Measurements from ENCODE around the gene TSC22D1. TPM values are rescaled to one million over a fixed set of nuclear protein-coding genes. Genes with fewer than 3 reads are reported as not detected.
"Not testable (repeated sequence)": the region's sequence is repeated elsewhere in the genome, so short reads cannot be mapped to it uniquely, and the experiment has no call there.

TSC22D1 gene
- polyA plus RNA-seq, 4 donors = 51.6 to 179 (median 86.9) TPM

GRCh38 chr13:44465318-44465717 is 110.8 kb downstream of the TSC22D1 start:
- peaks cover 0 to 2% (median 1%) of the 10 kb centered on the region in 3 donors for H3K4me1 ChIP-seq (ENCODE audit: control insufficient read depth in 3 of 3, insufficient read depth in 2 of 3, low read depth in 1 of 3, low read length in 2 of 3)
- FAIRE-seq = no peak
- H3K27me3 ChIP-seq (ENCODE audit: control insufficient read depth in 3 of 3, insufficient read depth in 3 of 3, low read length in 3 of 3) = no peaks in the 10 kb centered on the region
- peaks cover 0 to 4% (median 0%) of the 10 kb centered on the region in 3 donors for H3K36me3 ChIP-seq (ENCODE audit: control insufficient read depth in 3 of 3, insufficient read depth in 2 of 3, low read depth in 1 of 3, low read length in 3 of 3)
- H3K9me3 ChIP-seq (ENCODE audit: control insufficient read depth in 2 of 2, insufficient read depth in 1 of 2, low read depth in 1 of 2, low read length in 1 of 2) = no peaks in the 10 kb centered on the region
- 54 to 70% (median 63%) methylated on average over 4 of the region's 4 CpGs for WGBS, 3 donors
- no peak overlapping the region for H3K4me3 ChIP-seq (ENCODE audit: low read depth in 1 of 3, low read length in 3 of 3)
- no peak for DNase-seq
- H3K27ac ChIP-seq (ENCODE audit: low read depth in 1 of 3, low read length in 2 of 3) = no peak overlapping the region

GRCh38 chr13:44464471-44464870 is 111.7 kb downstream of the TSC22D1 start:
- Histone ChIP-seq H3K36me3 (ENCODE audit: control insufficient read depth in 3 of 3, insufficient read depth in 2 of 3, low read depth in 1 of 3, low read length in 3 of 3) (peaks cover 0 to 8% (median 0%) of the 10 kb centered on the region in 3 donors), H3K9me3 (ENCODE audit: control insufficient read depth in 2 of 2, insufficient read depth in 1 of 2, low read depth in 1 of 2, low read length in 1 of 2) (peaks cover 0 to 4% of the 10 kb centered on the region in 2 donors), H3K27me3 (ENCODE audit: control insufficient read depth in 3 of 3, insufficient read depth in 3 of 3, low read length in 3 of 3) (no peaks in the 10 kb centered on the region), H3K4me1 (ENCODE audit: control insufficient read depth in 3 of 3, insufficient read depth in 2 of 3, low read depth in 1 of 3, low read length in 2 of 3) (peaks cover 0 to 1% (median 0%) of the 10 kb centered on the region in 3 donors), H3K4me3 (ENCODE audit: low read depth in 1 of 3, low read length in 3 of 3) (no peak overlapping the region), H3K27ac (ENCODE audit: low read depth in 1 of 3, low read length in 2 of 3) (no peak overlapping the region)
- 24 to 65% (median 54%) methylated on average over 1 of the region's 1 CpG for WGBS, 3 donors
- no peak for DNase-seq
- FAIRE-seq = no peak

- WGBS, 3 donors = 85 to 100% (median 89%) methylated on average over 1 of the region's 1 CpG
- H3K4me3 ChIP-seq (ENCODE audit: low read depth in 1 of 3, low read length in 3 of 3) = no peak overlapping the region
- H3K9me3 ChIP-seq (ENCODE audit: control insufficient read depth in 2 of 2, insufficient read depth in 1 of 2, low read depth in 1 of 2, low read length in 1 of 2) = peaks cover 0 to 11% of the 10 kb centered on the region in 2 donors
- no peak for FAIRE-seq
- no peak for DNase-seq
- peaks cover 0 to 1% (median 0%) of the 10 kb centered on the region in 3 donors for H3K4me1 ChIP-seq (ENCODE audit: control insufficient read depth in 3 of 3, insufficient read depth in 2 of 3, low read depth in 1 of 3, low read length in 2 of 3)
- H3K27ac ChIP-seq (ENCODE audit: low read depth in 1 of 3, low read length in 2 of 3) = no peak overlapping the region
- H3K27me3 ChIP-seq (ENCODE audit: control insufficient read depth in 3 of 3, insufficient read depth in 3 of 3, low read length in 3 of 3) = no peaks in the 10 kb centered on the region
- peaks cover 0 to 15% (median 0%) of the 10 kb centered on the region in 3 donors for H3K36me3 ChIP-seq (ENCODE audit: control insufficient read depth in 3 of 3, insufficient read depth in 2 of 3, low read depth in 1 of 3, low read length in 3 of 3)
These were observed 112.4 kb downstream of the TSC22D1 start for GRCh38 chr13:44463759-44464158.

- Histone ChIP-seq H3K4me1 (ENCODE audit: control insufficient read depth in 3 of 3, insufficient read depth in 2 of 3, low read depth in 1 of 3, low read length in 2 of 3) (peaks cover 0 to 20% (median 1%) of the 10 kb centered on the region in 3 donors), H3K9me3 (ENCODE audit: control insufficient read depth in 2 of 2, insufficient read depth in 1 of 2, low read depth in 1 of 2, low read length in 1 of 2) (peaks cover 0 to 14% of the 10 kb centered on the region in 2 donors), H3K36me3 (ENCODE audit: control insufficient read depth in 3 of 3, insufficient read depth in 2 of 3, low read depth in 1 of 3, low read length in 3 of 3) (peaks cover 0 to 21% (median 0%) of the 10 kb centered on the region in 3 donors), H3K27me3 (ENCODE audit: control insufficient read depth in 3 of 3, insufficient read depth in 3 of 3, low read length in 3 of 3) (no peaks in the 10 kb centered on the region), H3K27ac (ENCODE audit: low read depth in 1 of 3, low read length in 2 of 3) (no peak overlapping the region), H3K4me3 (ENCODE audit: low read depth in 1 of 3, low read length in 3 of 3) (no peak overlapping the region)
- DNase-seq = no peak
- WGBS, 3 donors = 95 to 97% (median 96%) methylated on average over 7 to 9 of the region's 9 CpGs
- FAIRE-seq = no peak
These were observed 116.5 kb downstream of the TSC22D1 start for GRCh38 chr13:44459674-44460073.

- WGBS, 3 donors = 94 to 97% (median 96%) methylated on average over 17 of the region's 17 CpGs
- peaks cover 0 to 20% (median 1%) of the 10 kb centered on the region in 3 donors for H3K4me1 ChIP-seq (ENCODE audit: control insufficient read depth in 3 of 3, insufficient read depth in 2 of 3, low read depth in 1 of 3, low read length in 2 of 3)
- H3K36me3 ChIP-seq (ENCODE audit: control insufficient read depth in 3 of 3, insufficient read depth in 2 of 3, low read depth in 1 of 3, low read length in 3 of 3) = peaks cover 0 to 18% (median 0%) of the 10 kb centered on the region in 3 donors
- H3K4me3 ChIP-seq (ENCODE audit: low read depth in 1 of 3, low read length in 3 of 3) = no peak overlapping the region
- H3K9me3 ChIP-seq (ENCODE audit: control insufficient read depth in 2 of 2, insufficient read depth in 1 of 2, low read depth in 1 of 2, low read length in 1 of 2) = peaks cover 0 to 14% of the 10 kb centered on the region in 2 donors
- H3K27me3 ChIP-seq (ENCODE audit: control insufficient read depth in 3 of 3, insufficient read depth in 3 of 3, low read length in 3 of 3) = no peaks in the 10 kb centered on the region
- no peak overlapping the region for H3K27ac ChIP-seq (ENCODE audit: low read depth in 1 of 3, low read length in 2 of 3)
- DNase-seq = no peak
- no peak for FAIRE-seq
These were observed 117.7 kb downstream of the TSC22D1 start for GRCh38 chr13:44458313-44458975.

GRCh38 chr13:44456212-44456611 is 119.9 kb downstream of the TSC22D1 start:
- not testable (repeated sequence) for H3K4me3 ChIP-seq (ENCODE audit: low read depth in 1 of 3, low read length in 3 of 3); H3K27me3 ChIP-seq (ENCODE audit: control insufficient read depth in 3 of 3, insufficient read depth in 3 of 3, low read length in 3 of 3); DNase-seq; FAIRE-seq
- H3K9me3 ChIP-seq (ENCODE audit: control insufficient read depth in 2 of 2, insufficient read depth in 1 of 2, low read depth in 1 of 2, low read length in 1 of 2) = peaks cover 0 to 14% of the 10 kb centered on the region in 2 donors
- H3K4me1 ChIP-seq (ENCODE audit: control insufficient read depth in 3 of 3, insufficient read depth in 2 of 3, low read depth in 1 of 3, low read length in 2 of 3) = peaks cover 0 to 22% (median 1%) of the 10 kb centered on the region in 3 donors
- 91 to 95% (median 93%) methylated on average over 11 of the region's 11 CpGs for WGBS, 3 donors
- H3K36me3 ChIP-seq (ENCODE audit: control insufficient read depth in 3 of 3, insufficient read depth in 2 of 3, low read depth in 1 of 3, low read length in 3 of 3) = peaks cover 0 to 27% (median 0%) of the 10 kb centered on the region in 3 donors
- peak overlapping the region in 1 of 3 donors; percentile 80 for H3K27ac ChIP-seq (ENCODE audit: low read depth in 1 of 3, low read length in 2 of 3)

- WGBS, 3 donors = 22 to 73% (median 41%) methylated on average over 8 of the region's 8 CpGs
- Histone ChIP-seq H3K27me3 (ENCODE audit: control insufficient read depth in 3 of 3, insufficient read depth in 3 of 3, low read length in 3 of 3) (no peaks in the 10 kb centered on the region), H3K4me1 (ENCODE audit: control insufficient read depth in 3 of 3, insufficient read depth in 2 of 3, low read depth in 1 of 3, low read length in 2 of 3) (peaks cover 0 to 27% (median 1%) of the 10 kb centered on the region in 3 donors), H3K9me3 (ENCODE audit: control insufficient read depth in 2 of 2, insufficient read depth in 1 of 2, low read depth in 1 of 2, low read length in 1 of 2) (peaks cover 0 to 14% of the 10 kb centered on the region in 2 donors), H3K27ac (ENCODE audit: low read depth in 1 of 3, low read length in 2 of 3) (peak overlapping the region in 1 of 3 donors; percentile 80), H3K4me3 (ENCODE audit: low read depth in 1 of 3, low read length in 3 of 3) (no peak overlapping the region), H3K36me3 (ENCODE audit: control insufficient read depth in 3 of 3, insufficient read depth in 2 of 3, low read depth in 1 of 3, low read length in 3 of 3) (peaks cover 0 to 31% (median 0%) of the 10 kb centered on the region in 3 donors)
- no peak for FAIRE-seq
- peak; percentile 67 for DNase-seq
These were observed 120.4 kb downstream of the TSC22D1 start for GRCh38 chr13:44455769-44456168.

- peaks cover 0 to 42% (median 4%) of the 10 kb centered on the region in 3 donors for H3K4me1 ChIP-seq (ENCODE audit: control insufficient read depth in 3 of 3, insufficient read depth in 2 of 3, low read depth in 1 of 3, low read length in 2 of 3)
- H3K4me3 ChIP-seq (ENCODE audit: low read depth in 1 of 3, low read length in 3 of 3) = no peak overlapping the region
- FAIRE-seq = peak; percentile 67
- 92 to 100% (median 96%) methylated on average over 1 of the region's 1 CpG for WGBS, 3 donors
- peaks cover 0 to 24% (median 0%) of the 10 kb centered on the region in 3 donors for H3K36me3 ChIP-seq (ENCODE audit: control insufficient read depth in 3 of 3, insufficient read depth in 2 of 3, low read depth in 1 of 3, low read length in 3 of 3)
- H3K27ac ChIP-seq (ENCODE audit: low read depth in 1 of 3, low read length in 2 of 3) = no peak overlapping the region
- no peak for DNase-seq
- H3K9me3 ChIP-seq (ENCODE audit: control insufficient read depth in 2 of 2, insufficient read depth in 1 of 2, low read depth in 1 of 2, low read length in 1 of 2) = peaks cover 0 to 4% of the 10 kb centered on the region in 2 donors
- no peaks in the 10 kb centered on the region for H3K27me3 ChIP-seq (ENCODE audit: control insufficient read depth in 3 of 3, insufficient read depth in 3 of 3, low read length in 3 of 3)
These were observed 122.2 kb downstream of the TSC22D1 start for GRCh38 chr13:44453881-44454280.

All from small intestine (tissue), 7 donors.